Measurements from ENCODE around the gene OR51V1. TPM values are rescaled to one million over a fixed set of nuclear protein-coding genes. Genes with fewer than 3 reads are reported as not detected.
"Not testable (repeated sequence)": the region's sequence is repeated elsewhere in the genome, so short reads cannot be mapped to it uniquely, and the experiment has no call there.

OR51V1 gene, protein sequence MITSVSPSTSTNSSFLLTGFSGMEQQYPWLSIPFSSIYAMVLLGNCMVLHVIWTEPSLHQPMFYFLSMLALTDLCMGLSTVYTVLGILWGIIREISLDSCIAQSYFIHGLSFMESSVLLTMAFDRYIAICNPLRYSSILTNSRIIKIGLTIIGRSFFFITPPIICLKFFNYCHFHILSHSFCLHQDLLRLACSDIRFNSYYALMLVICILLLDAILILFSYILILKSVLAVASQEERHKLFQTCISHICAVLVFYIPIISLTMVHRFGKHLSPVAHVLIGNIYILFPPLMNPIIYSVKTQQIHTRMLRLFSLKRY
- not detected in 2 replicates for total RNA-seq

DNA sequence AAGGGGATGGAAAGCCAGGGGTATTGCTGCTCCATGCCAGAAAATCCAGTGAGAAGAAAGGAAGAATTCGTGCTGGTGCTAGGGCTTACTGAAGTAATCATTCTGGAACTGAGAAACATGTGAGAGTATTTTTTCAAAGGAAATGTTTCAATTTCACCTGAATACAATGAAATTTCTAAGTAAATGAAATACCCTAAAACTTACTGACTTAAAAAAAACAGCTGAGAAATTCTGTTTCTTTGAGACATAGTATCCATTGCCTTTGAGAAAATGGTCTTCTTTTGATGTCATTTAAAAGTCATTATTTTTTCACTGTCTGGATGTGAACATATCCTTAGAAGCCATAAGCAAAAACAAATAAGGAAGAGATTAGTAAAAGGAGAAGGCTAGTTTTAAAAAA is at the start of gene OR51V1:
TSS of gene OR51V1 (minus strand) at position 101 of the 400 bp plus-strand sequence. CDS start at position 101, 0 bp downstream.
- no peak for DNase-seq (ENCODE audit: low read depth, low spot score)

DNA sequence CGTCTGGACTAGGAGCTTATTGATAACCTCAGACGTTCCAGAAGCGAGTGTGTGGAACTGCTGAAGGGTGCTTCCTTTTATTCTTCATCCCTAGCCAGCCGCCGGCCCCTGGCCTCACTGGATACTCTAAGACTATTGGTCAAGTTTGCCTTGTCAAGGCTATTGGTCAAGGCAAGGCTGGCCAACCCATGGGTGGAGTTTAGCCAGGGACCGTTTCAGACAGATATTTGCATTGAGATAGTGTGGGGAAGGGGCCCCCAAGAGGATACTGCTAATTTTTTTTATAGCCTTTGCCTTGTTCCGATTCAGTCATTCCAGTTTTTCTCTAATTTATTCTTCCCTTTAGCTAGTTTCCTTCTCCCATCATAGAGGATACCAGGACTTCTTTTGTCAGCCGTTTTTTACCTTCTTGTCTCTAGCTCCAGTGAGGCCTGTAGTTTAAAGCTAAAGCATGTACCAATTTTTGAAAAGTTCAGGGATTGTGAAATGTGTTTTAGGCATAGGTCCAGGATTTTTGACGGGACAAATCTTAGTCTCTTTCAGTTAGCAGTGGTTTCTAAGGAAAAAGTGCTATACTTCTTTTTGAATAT is 49.4 kb upstream of the OR51V1 start, which contains the start of gene HBG1:
TSS of gene HBG1 (minus strand) at position 51 of the 590 bp plus-strand sequence. CDS start 53 bp downstream, outside the sequence.
- not testable (repeated sequence) for DNase-seq (ENCODE audit: low read depth, low spot score)

DNA sequence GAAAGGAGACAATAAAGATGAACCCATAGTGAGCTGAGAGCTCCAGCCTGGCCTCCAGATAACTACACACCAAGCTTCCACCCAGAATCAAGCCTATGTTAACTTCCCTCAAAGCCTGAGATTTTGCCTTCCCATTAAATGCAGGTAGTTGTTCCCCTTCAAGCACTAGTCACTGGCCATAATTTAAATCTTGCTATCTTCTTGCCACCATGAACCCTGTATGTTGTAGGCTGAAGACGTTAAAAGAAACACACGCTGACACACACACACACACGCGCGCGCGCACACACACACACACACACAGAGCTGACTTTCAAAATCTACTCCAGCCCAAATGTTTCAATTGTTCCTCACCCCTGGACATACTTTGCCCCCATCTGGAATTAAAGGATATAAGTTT is 48.0 kb upstream of the OR51V1 start:
- DNase-seq (ENCODE audit: low read depth, low spot score), result not testable (repeated sequence)

DNA sequence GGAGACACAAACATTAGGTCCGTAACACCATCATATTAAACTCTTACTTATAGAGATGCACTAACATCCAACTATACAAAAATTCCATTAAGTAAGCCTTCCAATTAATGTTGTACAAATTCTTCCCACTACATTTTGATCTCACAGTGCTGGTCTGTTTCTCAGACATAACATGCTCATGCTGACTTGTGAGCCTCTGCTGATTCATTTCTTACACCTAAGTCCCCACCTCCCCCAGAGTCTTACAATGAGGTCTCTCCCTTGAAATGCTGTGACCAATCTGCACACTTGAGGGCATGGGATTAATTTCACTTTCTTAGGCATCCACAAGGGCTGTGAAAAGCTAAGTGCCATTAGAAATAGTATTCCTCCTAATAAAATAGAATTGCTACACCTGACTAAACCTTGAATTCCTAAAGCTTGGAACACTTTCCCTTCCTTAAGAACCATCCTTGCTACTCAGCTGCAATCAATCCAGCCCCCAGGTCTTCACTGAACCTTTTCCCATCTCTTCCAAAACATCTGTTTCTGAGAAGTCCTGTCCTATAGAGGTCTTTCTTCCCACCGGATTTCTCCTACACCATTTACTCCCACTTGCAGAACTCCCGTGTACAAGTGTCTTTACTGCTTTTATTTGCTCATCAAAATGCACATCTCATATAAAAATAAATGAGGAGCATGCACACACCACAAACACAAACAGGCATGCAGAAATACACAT is 47.1 kb upstream of the OR51V1 start:
- DNase-seq (ENCODE audit: low read depth, low spot score), result no peak

DNA sequence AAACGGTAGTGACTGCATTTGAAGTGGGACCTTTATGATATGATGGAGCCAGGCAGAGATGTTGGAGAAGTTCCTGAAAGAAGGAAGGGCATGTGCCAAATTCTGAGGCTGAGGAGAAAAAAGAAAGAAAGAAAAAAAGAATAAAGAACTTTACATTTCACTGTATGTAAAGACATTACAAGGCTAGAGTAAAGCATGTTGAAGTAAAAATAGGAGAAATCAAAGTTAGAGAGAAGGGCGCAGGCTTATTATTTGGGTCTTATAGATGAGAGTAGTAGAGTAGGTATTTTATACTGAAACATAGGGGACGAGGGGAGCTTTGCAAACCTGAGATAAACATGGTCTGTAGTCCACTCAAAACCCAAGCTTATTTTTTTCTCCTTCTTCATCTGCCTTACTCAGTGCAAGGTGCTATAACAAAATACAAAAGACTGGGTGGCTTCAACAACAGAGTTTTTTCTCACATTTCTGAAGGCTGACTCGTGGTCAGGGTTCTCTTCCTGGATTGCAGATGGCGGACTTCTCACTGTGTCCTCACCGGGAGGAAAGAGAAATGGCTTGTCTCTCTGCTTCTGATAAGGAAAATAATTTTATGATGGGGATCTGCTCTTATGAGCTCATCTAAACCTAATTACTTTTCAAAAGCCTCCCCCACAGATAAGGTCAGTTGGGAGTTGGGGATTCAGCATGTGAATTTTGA is 46.4 kb upstream of the OR51V1 start:
- no peak for DNase-seq (ENCODE audit: low read depth, low spot score)

DNA sequence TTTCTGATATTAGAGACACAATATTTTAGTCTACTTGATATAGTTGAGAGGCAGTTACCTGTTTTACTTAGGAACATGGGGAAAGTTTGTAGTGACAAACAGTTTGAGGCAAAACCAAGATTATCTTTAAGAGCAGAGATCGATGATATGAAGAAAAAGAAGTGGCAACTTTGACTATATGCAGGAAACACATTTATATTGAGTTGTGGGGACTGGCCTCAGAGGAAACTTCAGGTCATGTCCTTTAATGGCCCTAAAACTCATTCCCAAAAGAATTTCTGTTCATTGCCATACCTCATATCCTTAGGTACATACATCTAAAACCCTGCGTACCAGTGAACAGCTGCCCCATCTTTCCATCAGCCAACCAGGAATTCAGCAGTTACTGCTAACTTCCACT is 44.7 kb upstream of the OR51V1 start:
- no peak for DNase-seq (ENCODE audit: low read depth, low spot score)

DNA sequence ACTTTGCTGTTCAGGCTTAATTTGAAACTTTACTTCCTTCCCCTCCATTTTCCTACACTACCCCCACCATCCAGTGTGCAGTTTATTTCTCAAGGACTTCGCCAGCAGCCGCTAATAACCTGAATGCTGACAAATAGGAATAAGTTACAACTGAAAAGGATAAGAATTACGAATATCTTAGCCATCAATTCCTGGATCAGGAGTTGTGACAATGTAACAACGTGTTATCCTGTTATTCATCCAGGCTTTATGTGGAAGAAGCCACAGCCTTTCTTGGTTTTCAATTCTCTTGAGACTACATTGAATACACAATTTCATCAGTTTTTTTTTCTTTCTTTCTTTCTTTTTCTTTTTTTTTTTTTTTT is 43.3 kb upstream of the OR51V1 start:
- DNase-seq (ENCODE audit: low read depth, low spot score), result no peak

DNA sequence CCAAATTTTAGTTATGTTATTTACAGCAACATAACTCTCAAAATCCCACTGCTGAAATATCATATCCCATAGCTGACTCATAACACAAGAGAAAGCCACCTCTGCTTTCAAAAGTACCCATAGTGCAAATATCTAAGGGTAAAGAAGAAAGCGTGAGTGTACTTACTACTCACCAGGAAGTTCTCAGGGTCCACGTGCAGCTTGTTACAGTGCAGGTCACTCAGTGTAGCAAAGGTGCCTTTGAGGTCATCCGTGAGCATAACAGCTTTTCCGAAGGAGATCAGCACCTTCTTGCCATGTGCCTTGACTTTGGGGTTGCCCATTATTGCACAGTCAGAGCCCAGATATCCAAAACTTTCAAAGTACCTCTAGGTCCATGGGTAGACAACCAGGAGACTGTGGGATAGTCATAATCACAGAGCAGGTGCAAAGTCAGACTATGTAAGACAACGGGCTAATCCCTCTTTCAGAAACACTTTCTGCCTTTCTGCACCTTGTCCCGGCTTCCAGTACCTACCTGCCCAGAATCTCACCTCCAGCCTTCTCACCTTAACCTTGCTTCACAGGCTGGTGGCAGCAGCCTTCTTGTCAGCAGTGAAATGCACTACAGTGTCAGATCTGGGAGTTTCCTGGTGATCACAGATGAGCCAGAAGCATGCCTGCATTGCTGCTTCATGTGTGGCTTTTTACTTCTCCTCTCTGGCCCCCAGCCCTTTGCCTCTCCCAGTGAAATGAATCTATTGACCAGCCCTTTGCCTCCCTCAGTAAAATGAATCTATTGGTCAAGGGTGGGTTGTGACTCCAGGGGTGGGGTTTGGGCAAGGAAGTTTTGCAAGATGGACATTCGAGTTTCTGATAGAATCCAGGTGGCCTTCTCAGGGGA is 42.7 kb upstream of the OR51V1 start:
- DNase-seq (ENCODE audit: low read depth, low spot score), result no peak

DNA sequence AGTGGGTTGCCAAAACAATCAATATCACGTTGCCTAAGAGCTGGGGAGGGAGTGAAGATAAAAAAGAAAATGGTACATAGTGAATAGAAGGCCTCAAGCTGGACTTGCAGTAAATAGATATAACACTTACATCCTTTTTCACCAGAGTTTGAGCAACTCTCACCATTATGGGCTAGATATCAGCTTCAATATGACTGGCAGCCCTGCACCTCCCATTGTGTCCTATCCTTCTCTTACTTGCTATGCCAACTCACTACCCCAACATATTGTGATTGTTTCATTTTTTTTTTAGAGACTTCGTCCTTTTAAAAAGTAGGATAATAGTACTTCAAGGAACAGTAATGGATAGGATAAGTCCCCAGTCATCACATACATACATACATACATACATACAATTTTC is 41.7 kb upstream of the OR51V1 start:
- DNase-seq (ENCODE audit: low read depth, low spot score), result no peak

DNA sequence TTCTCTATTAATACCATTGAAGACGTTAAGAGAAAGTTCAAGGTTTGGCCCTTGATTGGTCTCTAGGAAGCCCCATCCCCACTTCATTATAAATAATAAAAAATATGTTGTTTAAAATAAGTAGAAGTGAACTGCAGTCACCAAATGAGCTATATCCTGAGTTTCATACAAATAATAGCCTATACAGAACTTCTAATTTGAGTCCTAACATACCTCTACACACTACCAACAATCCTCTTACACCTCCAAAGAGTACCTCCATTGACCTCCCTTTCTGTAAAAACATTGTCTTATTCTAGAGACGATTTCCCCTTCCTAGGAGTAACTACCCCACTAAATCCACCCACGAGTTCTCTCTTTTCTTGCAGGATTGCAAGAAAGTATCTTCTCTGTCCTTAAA is 41.0 kb upstream of the OR51V1 start:
- no peak for DNase-seq (ENCODE audit: low read depth, low spot score)

DNA sequence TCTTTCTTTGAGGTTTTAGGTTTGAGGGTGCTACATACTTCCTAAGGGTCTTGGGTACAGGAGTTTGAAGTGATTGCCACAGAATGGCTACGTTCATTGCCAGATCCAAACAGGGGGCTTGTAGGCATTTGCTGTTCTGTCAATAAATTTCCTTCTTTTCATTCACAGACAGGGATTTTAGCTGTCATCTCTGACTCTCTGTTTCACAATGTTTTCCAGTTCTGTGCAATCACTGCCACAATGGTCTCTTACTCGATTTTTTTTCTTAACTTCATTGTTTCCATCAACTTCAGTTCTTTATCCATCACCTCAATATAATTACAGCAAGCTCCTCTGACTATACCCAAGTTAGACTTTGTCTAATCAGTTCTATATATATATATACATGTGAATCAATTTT is 40.0 kb upstream of the OR51V1 start:
- no peak for DNase-seq (ENCODE audit: low read depth, low spot score)

DNA sequence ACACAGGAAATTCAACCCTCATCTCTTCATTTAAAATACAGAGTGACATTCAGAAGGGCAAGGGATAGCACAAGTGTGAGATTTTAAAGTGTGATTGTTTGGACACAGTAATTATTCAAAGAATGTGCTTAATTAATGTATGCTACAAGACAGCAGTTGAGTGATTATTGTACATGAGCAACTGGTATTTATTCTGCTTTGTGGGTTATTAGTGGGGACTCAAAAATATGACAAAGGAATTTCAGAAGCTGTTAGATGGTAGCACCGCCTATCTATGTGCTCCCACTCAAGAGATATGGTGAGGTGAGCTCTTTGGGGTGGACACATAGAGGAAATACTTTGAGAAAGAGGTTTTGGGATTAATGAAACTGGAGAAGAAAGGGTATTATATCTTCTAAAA is 39.6 kb upstream of the OR51V1 start:
- no peak for DNase-seq (ENCODE audit: low read depth, low spot score)

DNA sequence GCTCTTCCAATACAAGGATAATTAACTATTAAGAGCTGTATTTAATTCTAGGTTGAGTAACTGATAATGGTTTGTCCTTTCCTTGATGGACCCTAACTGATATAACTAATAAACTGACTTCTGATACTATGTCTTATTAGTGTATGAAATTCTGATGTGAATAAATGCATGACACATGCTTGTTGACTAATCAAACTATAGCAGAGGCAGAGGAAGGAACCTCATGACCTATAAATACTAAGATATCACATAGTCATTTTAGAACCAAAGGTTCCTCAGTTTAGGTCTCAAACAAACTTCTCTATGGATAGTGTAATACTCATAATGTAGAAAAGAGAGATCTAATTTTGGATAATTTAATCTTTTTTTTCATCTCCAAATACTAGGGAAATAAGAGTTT is 38.6 kb upstream of the OR51V1 start:
- DNase-seq (ENCODE audit: low read depth, low spot score), result no peak

DNA sequence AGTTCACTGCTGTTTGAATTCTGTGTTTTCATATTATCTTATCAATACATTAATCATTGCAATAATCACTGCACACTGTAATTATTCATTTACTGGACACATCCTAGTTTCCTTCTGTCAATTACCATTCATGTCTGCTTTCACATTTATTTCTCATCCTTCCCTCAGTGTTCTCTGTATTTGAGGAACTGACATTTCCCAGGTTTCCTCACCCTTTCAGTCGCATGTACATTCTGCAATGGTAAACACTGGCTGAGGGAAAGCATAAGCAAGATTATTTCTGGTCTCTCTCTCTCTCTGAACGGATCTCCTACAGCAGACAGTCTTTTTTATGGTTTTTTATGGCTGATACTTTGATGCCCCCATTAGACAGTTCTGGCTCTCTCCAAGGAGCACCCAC is 38.0 kb upstream of the OR51V1 start:
- no peak for DNase-seq (ENCODE audit: low read depth, low spot score)

DNA sequence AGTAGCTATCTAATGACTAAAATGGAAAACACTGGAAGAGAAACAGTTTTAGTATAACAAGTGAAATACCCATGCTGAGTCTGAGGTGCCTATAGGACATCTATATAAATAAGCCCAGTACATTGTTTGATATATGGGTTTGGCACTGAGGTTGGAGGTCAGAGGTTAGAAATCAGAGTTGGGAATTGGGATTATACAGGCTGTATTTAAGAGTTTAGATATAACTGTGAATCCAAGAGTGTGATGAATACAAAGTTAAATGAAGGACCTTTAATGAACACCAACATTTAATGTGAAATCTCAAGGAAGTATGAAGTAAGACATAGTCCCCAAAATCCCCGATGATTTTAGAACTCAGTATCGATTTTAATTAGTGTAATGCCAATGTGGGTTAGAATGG is 36.9 kb upstream of the OR51V1 start:
- DNase-seq (ENCODE audit: low read depth, low spot score), result no peak

DNA sequence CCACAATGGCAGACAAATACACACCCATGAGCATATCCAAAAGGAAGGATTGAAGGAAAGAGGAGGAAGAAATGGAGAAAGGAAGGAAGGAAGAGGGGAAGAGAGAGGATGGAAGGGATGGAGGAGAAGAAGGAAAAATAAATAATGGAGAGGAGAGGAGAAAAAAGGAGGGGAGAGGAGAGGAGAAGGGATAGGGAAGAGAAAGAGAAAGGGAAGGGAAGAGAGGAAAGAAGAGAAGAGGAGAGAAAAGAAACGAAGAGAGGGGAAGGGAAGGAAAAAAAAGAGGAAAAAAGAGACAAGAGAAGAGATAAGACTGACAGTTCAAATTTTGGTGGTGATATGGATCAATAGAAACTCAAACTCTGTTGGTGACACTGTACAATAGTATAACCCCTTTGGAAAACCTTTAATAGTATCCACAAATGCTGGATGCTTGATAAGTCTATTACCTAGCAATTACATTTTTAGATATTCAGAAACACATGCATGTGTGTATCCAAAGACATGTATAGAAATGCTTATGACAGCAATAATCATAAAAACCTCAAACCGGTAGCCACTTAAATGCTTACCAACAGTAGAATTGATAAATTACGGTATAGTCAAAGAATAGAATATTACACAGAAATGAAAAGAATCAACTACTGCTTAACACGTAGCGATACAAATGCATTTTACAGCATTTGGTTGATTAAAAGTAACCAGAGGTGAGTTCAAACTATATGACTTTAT is 35.0 kb upstream of the OR51V1 start:
- no peak for DNase-seq (ENCODE audit: low read depth, low spot score)

DNA sequence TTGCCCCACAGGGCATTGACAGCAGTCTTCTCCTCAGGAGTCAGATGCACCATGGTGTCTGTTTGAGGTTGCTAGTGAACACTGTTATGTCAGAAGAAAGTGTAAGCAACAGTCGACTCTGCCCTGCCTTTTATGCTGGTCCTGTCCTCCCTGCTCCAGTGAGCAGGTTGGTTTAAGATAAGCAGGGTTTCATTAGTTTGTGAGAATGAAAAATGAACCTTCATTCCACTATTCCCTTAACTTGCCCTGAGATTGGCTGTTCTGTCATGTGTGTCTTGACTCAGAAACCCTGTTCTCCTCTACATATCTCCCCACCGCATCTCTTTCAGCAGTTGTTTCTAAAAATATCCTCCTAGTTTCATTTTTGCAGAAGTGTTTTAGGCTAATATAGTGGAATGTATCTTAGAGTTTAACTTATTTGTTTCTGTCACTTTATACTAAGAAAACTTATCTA is 33.9 kb upstream of the OR51V1 start, which contains the start of gene HBD:
TSS of gene HBD (minus strand) at position 103 of the 454 bp plus-strand sequence. CDS start at position 53, 50 bp downstream.
- no peak for DNase-seq (ENCODE audit: low read depth, low spot score)

DNA sequence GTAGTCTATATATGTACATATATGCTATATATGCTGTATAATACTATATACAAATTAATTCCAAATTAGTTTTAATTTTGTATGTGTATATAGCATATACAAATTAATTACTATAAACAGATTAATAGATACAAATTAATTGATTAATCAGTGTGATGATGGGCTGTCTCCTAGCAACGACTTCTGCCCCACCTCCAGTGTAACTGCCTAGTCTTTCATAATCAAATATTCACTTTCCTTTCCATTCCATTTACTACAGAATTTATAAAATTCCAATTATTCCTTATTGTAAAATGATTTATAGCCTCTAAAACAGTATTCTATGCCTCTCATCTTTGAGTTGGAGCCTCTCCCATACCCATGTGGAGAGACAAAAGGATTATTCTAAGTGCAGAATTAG is 32.8 kb upstream of the OR51V1 start:
- no peak for DNase-seq (ENCODE audit: low read depth, low spot score)

DNA sequence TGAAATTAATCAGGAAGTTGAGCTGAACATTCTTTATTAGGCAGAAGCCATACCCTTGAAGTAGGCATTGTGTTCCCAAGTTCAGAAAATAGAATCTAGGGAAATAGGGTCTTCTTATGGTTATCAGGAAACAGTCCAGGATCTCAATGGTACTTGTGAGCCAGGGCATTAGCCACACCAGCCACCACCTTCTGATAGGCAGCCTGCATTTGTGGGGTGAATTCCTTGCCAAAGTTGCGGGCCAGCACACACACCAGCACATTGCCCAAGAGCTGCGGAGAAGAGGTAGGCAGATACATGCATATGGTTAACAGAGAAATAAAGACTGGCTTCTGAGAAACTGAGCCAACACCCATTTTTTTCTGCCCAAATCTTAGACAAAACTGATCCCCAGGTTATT is 32.3 kb upstream of the OR51V1 start:
- no peak for DNase-seq (ENCODE audit: low read depth, low spot score)

DNA sequence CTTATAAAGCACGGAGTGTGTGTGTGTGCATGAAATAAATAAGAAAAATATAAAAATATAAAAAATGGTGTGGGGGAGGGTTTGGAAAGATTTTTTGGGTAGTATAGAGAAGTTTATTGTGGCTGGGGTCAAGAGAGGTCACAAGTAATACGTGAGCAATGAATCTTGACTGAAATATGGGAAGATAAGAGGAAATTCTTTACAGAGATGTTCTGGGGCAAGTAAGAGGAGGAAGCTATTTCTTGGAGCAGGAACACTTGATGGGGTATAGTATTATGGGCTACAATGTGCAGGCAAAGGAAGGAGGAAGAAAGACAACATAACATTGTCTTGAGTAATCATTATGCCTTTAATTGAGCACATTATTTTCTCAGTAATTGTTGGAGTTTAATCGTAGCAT is 31.7 kb upstream of the OR51V1 start:
- no peak for DNase-seq (ENCODE audit: low read depth, low spot score)
